OCI-LY3 (cell line): ENCODE measurements around the gene IFT25.

Experiments used
- CTCF ChIP-seq: fragments of 200-600, 300-600 bp; sonication (generic); IDR thresholded peaks from 2 replicates; pipeline ENCODE4 v1.5.1; 2014; ENCODE audit warnings: antibody characterized with exemption, low read length, low read depth
- EZH2phosphoT487 ChIP-seq: fragments of 200-600 bp; shearing (Covaris generic); IDR thresholded peaks from 2 replicates; pipeline ENCODE4 v1.6.1; 2018; ENCODE audit warnings: antibody characterized with exemption, mixed run types, low read depth

- TF ChIP-seq CTCF (no peak), EZH2phosphoT487 (no peak)
Observed at GRCh38 chr1:53919675-53920066, 25.8 kb downstream of the IFT25 start.
